Myocyte (in vitro differentiated cells): ENCODE results near the gene PDZD7. TPM values are rescaled to one million over a fixed set of nuclear protein-coding genes. Genes with fewer than 3 reads are reported as not detected.

ENCODE experiments used
- DNase-seq: peaks from one replicate; pipeline ENCODE4 v3.0.0-alpha.2; 2012; ENCODE audit warnings: low read depth
- total RNA-seq: library from RNA; depleted of rRNA; stranded (reverse); fragments of >200 nt; gene quantifications from 2 replicates; pipeline ENCODE4 v1.2.3, GENCODE V29; 2014

PDZD7 gene
- total RNA-seq, 1 donor from 2014 or later: 1.9 TPM

DNA sequence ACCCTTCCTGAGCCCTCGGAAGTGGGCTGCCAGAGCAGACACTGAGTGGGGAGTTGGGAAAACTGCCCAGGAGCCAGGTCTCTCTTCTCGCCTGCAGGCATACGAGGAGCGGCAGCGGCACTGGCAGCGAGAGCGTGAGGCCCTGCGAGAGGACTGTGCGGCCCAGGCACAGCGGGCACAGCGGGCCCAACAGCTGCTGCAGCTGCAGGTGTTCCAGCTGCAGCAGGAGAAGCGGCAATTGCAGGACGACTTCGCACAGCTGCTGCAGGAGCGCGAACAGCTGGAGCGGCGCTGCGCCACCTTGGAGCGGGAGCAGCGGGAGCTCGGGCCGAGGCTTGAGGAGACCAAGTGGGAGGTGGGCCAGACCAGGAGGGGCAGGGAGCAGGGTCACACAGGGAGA, 25.6 kb downstream of the PDZD7 start:
- no peak for DNase-seq

DNA sequence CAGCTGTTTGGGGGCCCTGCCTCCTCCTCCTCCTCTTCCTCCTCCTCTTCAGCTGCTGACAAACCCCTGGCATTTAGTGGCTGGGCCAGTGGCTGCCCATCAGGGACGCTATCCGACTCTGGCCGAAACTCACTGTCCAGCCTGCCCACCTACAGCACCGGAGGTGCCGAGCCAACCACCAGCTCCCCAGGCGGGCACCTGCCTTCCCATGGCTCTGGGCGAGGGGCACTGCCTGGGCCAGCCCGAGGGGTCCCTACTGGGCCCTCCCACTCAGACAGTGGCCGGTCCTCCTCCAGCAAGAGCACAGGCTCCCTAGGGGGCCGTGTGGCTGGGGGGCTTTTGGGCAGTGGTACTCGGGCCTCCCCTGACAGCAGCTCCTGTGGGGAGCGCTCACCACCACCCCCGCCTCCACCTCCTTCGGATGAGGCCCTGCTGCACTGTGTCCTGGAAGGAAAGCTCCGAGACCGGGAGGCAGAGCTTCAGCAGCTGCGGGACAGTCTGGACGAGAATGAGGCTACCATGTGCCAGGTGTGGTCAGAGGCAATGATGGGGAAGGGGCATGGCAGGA, 27.2 kb downstream of the PDZD7 start:
- no peak for DNase-seq

DNA sequence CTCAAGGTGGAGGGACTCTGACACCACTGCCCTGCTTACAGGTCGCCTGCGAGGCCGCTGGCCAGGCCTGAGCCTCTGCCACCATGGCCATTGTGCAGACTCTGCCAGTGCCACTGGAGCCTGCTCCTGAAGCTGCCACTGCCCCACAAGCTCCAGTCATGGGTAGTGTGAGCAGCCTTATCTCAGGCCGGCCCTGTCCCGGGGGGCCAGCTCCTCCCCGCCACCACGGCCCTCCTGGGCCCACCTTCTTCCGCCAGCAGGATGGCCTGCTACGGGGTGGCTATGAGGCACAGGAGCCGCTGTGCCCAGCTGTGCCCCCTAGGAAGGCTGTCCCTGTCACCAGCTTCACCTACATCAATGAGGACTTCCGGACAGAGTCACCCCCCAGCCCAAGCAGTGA, 28.5 kb downstream of the PDZD7 start:
- DNase-seq: no peak

DNA sequence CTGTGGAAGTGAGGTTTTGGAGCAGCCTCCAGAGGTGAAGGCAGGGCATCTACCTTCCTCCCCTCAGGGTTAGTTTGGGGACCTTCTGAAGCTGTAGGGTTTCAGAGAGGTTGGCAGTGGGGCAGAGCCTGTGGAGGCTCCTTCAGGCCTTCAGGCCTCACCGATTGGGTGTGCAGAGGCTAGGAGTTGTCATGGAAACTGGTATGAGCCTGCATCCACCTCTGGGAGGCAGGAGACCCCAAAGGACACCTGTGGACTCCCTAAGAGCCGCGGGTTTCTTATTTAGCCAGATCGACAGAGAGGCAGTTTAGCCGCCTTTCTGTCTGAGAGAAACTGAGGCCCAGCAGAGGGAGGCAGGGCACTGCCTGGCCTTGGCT, 29.3 kb downstream of the PDZD7 start:
- no peak for DNase-seq

DNA sequence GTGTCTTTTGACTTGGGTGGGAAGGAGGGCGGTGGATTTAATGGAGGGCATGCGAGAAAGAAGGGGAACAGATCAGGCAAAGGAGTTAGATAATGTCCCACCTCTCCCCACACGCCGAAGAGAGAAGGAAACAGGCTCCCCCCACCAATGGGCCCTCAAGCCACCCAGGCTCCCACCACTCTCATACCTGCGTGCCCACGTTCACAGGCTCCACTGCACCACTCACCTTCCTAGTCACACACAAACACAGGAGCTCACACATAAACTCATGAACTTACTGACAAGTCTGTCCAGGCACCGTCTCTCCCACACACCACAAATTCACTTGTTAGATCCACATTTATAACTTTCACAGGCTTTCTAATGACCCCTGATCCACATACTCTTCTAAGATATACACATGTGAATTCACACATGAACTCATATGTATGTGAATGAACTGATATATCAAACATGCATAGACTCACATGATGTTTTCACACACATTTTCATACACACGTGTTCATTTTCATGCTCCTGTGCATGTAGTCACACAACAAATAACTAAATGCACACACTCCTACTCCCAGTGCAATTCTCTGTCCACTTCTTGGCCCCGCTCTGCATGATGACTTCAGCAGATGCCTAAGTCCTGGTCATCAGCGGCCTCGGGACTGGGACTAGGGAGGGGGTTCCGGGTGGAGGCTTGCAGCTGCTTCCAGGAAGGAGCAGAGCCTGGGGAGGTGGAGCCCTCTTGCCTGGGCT, 29.8 kb downstream of the PDZD7 start:
- peak; percentile 96 for DNase-seq

DNA sequence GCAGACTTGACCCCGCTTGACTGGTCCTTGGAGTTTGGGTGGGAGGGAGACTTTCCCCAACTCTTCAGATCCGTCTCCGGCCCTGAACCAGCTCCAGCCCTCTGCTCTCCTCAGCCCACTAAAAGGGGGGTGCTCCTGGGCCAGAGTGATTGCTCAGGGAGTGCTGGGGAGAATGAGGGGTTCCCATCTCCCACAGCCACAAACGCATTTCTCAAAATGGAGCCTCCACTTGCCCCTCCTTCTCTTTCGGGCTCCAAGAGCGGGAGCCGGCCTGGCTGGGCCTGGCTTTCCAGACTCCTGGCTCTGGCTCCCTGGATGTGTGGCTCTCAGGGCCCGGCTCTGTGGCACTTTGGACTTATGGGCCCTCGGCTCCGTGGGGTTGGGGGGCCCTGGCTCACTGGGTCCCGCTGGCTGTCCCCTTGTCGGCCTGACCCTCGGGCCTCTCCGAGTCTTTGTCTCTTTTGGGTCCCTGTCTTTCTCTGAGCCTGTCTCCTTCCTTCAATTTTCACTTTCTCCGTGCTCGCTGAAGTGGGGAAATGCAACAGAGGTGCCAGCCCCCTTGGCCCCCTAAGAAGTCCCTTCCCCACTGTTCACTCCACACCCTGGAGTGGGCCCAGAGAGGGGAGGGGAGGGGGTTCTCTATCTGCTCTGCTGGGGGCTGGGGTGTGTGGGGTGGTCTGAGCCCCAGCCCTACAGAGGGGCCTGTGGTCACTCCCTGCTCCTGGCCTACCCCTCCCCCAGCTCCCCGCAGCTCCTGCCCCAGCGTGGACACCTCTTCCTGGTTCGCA, 30.6 kb downstream of the PDZD7 start:
- DNase-seq: peak; percentile 52

DNA sequence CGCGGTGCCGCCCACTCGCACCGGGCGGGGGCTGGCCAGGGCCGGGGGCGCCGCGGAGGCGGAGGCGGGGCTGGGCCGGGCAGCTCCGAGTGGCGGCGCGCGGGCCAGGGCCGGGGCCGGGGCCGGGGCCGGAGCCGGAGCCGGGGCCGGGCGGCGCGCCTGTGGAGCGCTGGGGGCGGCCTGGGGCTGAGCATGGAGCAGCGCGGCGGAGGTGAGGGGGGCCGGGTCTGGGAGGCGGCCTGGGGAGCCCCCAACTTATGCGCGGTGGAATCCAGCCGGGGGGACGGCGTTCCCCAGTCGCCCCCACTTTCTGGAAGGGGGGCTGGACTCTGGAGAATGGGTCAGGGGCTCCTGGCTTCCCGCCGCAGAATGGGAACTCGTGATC, 31.2 kb downstream of the PDZD7 start, which contains the start of gene LZTS2:
Gene LZTS2 (plus strand): TSS at position 67 of the 385 bp plus-strand sequence. CDS start 2,731 bp downstream, outside the sequence.
- DNase-seq: no peak

DNA sequence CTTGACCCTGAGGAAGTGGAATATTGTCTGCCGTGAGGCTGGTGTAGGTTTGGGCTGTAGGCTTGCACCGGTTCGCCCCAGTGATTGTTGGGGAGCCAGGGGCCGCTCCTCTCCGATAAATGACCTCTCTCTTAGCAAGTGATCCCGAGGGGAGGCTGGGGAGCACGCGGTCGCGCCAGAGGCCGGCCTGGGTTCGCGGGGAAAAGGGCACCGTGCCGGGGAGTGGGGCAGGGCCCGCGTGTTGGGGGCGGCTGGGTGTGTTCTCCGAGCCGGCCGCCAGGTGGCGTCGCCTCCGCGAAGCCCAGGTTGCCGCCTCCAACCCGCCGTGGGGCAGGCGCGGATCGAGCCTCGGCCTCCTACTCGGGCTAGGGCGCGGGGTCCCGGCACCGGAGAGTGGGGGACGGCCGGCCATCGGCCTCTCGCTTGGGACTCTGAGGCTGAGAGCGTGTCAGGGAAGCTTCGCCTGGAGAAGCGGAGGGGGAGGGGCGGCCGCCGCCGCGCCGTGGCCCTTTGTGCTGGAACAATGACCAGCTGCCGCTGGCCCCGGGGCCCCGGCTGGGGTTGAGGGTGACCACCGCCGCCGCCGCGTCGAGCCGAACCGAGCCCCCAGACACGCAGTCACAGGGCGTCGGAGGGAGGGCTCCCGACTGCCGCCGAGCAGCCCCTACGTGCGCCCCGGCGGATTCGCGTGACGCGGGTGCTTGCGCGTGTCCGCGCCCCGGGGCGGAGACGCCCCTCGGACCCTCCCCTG, 31.8 kb downstream of the PDZD7 start:
- peak; percentile 88 for DNase-seq

DNA sequence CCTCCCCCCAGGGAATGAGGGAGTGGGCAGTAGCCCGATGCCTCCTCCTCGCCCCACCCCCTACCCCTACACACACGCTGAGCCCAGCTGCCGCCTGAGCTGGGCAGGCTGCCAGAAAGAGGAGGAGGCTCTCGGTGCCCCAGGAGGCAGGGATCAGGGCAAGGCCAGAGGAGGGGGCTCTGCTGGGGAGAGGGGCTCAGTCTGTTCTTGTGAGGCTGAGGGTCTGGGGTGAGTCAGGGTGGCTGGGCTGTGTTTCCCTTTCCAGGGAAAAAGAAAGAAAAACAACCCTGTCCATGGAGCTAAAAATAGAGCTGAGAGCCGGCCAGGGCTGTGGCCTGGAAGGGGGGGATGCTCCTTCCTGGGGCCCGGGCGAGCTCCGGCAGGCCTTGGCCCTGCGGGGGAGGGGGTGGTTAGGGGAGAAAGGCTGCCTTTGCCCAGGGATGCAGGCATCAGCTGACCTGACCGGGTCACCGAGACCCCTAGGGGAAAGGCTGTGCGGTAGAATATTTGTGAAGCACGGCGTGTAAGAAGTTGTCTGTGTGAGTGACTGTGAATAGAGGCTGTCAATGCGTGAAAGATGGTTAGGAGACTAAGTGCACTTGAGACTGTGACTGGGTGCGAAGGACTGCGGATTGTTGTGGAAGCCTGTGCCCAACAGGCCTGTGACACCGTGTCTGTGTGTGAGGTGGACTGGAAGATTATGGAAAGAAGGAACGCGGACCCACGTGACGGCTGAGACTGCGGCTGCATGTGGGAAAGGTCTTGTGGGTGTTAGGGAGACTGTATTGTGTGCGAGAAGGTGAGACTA, 32.5 kb downstream of the PDZD7 start:
- DNase-seq: no peak

DNA sequence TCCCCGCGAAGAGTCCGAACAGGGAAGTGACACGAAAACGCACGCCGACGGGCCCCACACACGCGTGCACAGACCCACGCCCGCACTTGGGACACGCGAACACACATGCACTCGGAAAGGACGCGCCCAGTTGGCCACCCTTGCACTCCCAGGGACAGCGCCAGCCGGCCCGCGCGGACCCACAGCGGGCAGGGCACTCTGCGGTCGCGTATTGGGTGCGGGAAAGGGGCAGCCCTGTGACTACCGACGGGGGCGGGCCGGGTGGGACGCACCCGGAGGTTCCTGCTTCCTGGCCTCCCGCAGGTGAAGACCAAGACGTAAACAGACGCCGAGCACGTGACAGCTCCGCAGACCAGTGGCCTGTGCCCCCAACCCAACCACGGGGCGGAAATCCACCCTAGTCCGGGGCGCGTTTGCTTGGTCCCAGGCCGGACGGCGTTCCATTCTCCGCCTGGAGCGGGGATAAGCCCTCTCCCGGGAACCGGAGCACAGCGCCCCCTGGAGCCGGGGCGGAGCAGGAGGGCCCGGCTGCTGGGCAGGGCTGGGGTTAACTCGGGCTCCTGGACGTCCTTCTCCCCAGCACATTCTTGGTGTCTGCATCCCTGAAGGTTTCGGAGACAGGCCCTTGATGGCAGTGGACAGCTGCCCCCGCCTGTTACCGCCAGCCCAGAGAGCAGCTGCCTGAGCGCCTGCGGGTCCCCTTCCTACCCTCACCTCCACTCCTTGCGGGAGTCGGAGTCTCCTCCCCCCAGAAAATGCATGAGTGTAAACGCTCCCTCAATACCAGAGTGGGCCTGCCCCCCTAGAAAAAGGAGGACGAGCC, 33.4 kb downstream of the PDZD7 start:
- peak; percentile 100 for DNase-seq

DNA sequence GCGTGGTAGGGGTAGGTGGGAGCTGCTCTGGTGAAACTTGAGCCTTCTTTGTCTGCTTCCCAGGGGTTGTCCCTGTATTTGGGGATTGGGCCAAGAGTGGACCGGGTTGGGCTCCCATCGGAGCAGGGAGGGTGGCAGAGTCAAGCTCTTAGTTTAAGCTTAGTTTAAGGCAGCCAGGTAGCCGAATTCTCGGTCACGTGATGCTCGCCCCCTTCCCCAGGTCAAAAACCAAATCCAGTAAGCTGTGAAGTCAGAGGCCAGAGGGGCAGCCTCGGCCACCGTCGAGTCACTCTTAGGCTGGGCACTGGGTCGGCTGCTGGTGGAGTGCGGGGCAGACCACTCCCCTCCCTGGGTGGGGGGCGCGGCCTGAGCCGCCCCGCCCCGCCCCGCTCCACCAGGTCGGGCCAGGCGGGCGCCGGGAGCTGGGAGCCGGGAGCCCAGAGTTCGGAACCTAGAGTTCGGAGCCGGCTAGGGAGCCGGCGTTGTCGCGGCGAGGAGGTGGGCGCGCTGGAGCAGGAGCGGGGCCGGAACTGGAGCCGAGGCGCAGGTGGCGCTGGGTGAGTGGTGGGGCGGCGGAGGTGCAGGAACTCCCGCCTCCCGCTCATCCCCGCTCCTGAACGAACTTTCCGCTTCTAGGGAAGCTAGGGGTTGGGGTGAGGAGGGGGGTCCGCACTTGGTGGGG, 34.1 kb downstream of the PDZD7 start:
- DNase-seq: peak; percentile 48

DNA sequence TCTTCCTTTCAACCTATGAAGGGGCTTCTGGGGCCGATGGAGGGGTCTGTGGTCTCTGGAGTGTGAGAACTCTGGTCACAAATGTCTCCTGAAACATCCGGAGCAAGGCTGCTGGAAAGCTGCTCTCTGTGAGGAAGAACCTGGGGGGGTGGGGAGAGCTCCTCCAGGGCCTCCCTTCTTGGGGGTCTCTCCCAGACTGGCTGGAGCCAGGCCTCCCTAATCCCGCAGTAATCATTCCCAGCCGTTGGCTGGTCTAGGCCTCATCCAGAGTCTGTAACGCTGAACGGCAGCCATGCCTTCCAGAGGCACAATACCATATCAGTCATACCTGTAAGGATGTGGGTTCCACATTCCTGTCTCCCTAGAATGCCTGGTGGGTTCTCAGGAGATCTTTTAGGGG, 35.7 kb downstream of the PDZD7 start:
- DNase-seq: no peak

DNA sequence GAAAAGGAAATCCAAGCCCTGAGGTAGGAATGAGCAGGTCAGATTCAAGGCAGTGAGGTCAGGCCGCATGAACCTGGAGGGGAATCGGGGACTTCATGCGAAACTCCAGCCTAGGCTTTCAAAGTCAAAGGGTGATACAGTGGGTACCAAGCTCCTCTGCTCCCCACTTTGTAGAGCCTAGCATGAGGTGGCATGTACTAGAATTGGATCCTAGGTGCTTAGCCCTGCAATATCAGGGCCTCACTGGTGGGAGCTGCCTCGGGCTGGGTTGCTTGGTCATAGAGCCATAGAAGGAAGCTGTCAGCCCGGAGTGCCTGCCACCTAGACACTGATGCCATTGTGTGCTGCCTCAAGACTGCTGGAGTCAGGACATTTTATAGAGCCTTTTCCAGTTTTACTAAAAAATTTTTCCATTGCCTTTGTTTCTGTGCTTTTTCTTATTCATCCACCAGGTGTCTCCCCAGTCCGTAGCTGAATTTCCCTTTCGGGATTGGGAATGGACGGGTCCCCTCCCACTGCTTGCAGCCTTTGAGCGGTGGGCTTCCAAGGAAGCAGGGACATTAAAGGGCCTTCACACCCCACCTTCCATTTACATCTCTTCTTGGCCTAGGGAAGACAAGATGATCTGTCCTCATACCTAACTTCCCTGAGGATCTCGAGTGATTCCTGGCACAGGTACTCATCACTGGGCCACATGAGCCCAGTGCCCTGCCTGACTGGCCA, 36.8 kb downstream of the PDZD7 start:
- peak; percentile 70 for DNase-seq

DNA sequence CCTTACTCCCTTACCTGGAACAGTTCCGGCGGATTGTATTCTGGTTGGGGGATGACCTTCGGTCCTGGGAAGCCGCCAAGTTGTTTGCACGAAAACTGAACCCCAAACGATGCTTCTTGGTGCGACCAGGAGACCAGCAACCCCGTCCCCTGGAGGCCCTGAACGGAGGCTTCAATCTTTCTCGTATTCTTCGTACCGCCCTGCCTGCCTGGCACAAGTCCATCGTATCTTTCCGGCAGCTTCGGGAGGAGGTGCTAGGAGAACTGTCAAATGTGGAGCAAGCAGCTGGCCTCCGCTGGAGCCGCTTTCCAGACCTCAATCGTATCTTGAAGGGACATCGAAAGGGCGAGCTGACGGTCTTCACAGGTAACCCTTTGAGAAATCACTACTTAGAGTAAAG, 41.8 kb downstream of the PDZD7 start:
- no peak for DNase-seq

DNA sequence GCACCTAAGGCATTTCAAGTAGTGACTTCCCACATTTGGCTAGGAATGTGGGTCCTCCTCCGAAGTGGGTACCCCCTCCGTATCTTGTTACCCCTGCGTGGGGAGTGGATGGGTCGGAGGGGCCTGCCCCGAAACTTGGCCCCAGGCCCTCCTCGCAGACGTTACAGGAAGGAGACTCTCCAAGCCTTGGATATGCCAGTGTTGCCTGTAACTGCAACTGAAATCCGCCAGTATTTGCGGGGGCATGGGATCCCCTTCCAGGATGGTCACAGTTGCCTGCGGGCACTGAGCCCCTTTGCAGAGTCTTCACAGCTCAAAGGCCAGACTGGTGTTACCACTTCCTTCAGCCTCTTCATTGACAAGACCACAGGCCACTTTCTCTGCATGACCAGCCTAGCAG, 42.8 kb downstream of the PDZD7 start:
- no peak for DNase-seq

DNA sequence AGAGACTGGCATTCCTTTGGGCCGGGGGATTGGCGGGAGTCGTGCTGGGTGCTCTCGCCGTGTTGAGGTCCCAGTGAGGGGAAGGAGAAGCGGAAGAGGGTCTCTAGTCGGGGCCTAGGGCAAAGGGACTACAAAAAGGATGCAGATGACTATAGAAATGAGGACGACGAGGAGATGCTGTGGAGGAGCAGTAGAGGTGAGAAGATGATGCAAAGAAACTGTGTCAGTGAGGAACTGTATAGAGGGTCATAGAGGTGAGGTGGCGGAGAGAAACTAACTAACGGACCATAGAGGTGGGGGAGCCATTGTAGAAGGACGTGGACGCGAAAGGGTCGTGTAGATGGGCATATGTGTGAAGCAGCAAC, 43.3 kb downstream of the PDZD7 start:
- no peak for DNase-seq

DNA sequence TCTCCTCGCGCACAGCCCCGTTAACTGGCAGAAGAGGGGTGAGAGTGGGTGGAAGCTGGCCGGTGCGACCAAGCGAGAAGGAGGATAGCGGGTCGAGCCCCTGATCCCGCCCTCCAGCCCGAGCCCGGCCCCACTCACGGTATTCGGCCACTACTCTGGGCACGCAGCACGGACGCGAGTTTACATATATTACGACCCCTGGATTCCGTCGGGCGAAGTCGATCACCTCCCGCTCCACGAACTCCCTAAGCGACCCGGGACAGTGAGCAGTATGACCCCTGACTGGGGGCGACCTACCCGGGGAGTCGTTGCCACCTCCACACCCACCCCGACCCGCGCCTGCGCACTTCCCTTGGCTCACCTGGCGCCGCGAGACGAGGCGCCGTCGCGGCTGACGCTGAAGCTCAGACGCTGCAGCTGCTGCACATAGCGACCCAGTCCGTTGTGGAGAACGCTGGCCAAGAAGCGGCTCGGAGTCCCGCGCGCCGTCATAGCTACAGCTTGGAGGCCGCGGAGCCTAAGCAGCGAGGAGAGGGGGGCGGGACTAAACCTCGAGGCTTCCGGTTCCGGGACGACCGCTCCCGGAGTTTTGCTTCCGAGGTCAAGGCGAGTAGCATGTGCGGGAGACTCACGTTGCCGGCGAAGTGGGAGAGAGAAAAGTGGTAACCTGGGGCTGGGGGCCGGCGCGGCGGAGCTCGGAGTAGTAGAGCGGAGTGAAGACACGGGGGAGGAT, 43.8 kb downstream of the PDZD7 start, which contains the start of the genes MRPL43 and TWNK:
Gene MRPL43 (minus strand): TSS at position 546 of the 733 bp plus-strand sequence. CDS start 54 bp downstream, at position 492.
Gene TWNK (plus strand): TSS at position 592 of the 733 bp plus-strand sequence. CDS start 668 bp downstream, outside the sequence.
- DNase-seq: peak; percentile 85

DNA sequence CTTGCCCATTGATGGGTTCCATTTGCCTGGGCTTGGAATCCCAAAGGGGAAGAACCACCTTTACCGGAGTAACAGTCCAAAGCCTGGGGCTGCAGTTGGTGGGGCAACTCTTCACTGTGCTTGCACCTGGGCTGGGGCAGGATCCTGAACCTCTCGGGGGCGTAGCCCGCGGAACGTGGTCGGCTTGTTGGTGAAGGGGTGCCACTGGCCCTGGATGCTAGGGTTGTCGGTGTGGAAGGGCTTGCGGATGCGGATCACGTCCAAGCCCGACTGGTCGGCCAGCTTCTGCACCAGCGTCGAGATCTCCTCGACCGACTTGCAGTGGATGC, 44.3 kb downstream of the PDZD7 start:
- no peak for DNase-seq
